ENCODE measurements around the gene VRK3. TPM values are rescaled to one million over a fixed set of nuclear protein-coding genes. Genes with fewer than 3 reads are reported as not detected.

The VRK3 gene
- polyA plus RNA-seq, 5 donors = 36.4 to 45.5 (median 42.5) TPM

DNA sequence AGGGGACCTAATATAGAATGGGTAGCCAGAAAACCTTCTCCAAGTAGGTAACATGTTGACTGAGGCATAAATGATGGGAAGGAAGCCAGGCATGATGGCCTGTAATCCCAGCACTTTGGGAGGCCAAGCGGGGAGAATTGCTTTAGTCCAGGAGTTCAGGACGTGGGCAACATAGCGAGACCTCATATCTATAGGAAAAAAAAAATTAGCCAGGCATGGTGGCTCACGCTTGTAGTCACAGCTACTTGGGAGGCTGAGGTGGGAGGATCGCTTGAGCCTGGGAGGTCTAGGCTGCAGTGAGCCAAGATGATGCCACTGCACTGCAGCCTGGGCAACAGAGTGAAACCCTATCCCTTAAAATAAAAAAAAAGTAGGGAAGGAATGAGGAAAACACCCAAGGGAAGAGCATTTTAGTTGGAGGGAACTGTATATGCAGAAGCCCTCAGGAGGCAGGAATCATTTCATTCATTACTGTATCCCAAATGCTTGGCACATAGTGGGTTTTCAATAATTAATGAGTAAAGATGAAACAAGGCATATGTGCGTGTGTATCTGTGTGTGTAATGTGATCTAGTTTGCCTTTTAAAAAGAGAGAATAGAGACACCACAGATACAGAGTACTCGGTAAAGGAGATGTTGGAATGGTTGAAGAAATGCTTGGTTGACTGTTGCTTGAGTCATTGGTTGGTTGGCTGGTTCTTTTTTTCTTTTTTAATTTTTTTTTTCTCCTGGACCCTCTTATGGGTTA, 93.7 kb downstream of the VRK3 start:
- no peak for DNase-seq

DNA sequence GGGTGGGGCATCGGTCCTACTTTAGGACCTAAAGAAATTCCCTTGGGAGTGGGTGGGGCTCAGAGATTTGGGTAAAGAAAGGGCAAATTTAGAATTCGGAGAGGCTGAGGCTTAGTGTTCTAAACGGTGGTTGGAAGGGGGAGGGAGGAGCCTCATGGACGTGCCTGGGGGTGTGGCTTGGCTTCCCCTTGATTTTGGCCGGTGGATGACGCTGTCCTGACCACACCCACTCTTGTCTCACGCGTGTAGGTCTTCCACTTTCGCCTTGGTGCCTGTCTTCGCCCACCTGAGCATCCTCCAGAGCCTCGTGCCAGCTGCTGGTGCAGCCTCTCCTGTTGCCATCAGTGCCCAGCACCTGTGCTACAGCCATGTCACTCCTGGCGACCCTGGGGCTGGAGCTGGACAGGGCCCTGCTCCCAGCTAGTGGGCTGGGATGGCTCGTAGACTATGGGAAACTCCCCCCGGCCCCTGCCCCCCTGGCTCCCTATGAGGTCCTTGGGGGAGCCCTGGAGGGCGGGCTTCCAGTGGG, 94.6 kb downstream of the VRK3 start:
- DNase-seq = no peak

DNA sequence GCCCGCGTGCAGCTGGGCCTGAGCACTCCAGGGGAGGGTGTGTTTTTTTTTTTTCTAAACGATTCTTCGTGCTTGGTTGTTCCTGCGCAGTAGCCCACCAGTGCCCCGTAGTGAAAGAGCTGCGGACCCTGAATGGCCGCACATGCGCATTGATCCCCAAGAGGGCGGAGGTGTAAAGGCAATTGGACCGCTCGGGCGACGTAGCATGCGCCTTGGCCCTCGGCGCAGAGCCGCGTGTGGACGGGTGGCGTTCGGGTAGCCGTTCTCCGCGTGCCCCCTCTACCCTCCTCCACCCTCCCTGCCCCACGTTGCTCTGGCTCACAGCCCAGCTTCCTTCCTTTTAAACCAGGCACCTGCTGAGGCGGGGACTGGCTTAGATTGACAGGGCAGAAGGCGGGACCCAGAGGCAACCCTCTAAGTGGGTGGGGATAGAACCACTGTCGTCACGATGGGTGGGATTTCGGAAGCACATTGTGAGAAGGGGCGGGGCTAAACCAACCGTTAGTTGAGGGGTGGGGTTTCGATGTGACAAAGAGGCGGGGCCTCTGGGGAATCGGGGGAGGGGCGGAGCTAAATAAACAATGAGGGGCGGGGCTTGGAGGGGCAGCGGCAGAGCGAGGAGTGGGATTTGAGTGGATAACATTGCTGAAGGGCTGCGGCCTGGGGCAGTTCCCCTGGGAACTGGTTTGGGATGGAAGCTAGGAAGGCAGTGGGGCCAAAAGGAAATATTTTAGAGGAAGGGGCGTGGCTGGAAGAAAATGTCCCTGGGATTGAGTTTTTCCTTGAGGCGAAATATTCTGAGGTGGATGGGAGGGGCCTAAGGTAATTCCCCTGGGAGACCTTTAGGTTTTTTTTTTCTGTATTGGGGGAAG, 95.3 kb downstream of the VRK3 start:
- peak; percentile 94 to 95 for DNase-seq

DNA sequence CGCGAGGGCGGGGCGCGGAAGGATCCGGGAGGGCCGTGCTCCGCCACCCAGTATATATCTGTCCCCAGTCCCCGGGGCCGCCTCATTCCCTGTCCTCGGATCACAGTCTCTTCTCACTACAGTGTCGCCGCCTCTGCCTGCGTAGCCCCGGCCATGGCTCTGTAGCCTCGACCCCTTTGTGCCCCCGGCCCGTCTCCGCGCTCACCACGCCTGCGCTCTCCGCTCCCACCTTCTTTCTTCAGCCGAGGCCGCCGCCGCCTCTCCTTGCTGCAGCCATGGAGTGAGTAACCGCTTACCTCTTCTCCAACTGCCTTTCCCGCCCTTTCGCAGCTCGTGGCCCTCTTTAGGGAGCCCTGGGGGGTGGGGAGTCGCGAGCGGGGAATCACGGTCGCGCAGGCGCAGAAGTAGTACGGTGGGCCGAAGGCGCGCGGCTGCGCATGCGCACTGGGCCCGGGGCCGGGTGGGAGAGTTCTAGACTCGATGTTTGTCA, 96.0 kb downstream of the VRK3 start, which contains the start of the genes ATF5 and NUP62:
Gene ATF5 (plus strand): TSS at position 85 of the 490 bp plus-strand sequence. CDS start 1,646 bp downstream, outside the sequence.
Gene NUP62 (minus strand): TSS at position 384 of the 490 bp plus-strand sequence. CDS start 19,697 bp downstream, outside the sequence.
- DNase-seq = no peak

DNA sequence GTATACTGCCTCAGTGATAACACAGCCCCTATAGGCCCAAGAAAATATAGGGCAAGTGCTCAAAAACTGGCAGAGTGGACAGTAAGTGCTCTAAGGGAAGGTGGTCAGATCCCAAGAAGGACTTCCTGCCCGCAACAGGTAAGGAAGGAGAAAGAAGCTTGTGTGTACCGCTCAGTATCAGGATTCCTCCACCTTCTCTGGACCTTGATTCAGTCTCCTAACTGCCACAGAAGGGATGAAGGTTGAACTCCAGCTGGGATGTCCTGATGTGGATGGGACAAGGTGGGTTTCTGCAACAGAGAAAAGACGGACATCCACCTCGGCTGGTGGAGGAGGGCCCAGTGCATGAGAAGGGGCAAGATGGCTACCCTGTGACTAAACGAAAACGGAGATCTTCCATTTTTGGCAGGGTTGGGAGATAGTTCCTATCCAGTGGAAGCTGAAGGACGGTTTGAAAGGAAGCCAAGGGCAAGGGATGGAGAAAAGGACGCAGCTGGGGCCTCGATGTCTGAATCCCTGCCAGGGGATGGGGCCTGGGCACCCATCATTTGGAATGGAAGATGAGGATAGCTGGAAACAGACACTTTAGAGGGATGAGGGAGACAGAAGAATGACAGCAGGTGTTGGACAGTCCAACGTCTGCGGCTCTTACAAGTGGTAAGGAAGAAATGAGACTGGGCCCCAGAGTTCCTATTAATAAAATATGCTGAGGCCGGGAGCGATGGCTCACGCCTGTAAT, 97.5 kb downstream of the VRK3 start:
- DNase-seq = no peak

DNA sequence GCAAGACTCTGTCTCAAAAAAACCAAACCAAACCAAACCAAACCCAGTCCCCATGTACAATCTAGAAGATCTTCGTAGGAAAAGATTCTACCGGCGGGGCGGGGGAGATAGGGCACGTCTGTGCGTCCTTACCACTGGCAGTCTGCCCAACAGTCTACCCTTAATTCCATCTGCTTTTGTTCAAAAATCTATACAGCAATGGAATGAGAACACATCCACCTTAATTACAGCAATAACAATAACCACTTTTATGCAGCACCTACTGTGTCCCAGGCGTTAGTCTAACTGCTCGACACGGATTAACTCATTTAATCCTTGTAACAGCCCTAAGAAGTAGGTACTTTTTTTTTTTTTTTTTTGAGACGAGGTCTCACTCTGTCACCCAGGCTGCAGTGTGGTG, 98.7 kb downstream of the VRK3 start:
- no peak for DNase-seq

Other genes starting within 250 kb of the VRK3 start
- gene FUZ, start 212.1 kb downstream of the VRK3 start, polyA plus RNA-seq (ENCODE audit: insufficient read depth in 1 of 5, insufficient read length in 5 of 5, low replicate concordance in 1 of 5) = 10 to 100 TPM; 21.6 to 28.9 (median 27.2) TPM
- 10 to 100 TPM; 45.4 to 63.8 (median 54.8) TPM for gene MED25, start 207.1 kb downstream of the VRK3 start, polyA plus RNA-seq (ENCODE audit: insufficient read depth in 1 of 5, insufficient read length in 5 of 5, low replicate concordance in 1 of 5)
- 100 to 1,000 TPM; 207 to 317 (median 259) TPM for gene PTOV1, start 174.2 kb downstream of the VRK3 start, polyA plus RNA-seq (ENCODE audit: insufficient read depth in 1 of 5, insufficient read length in 5 of 5, low replicate concordance in 1 of 5)
- 10 to 100 TPM; 54.1 to 76.4 (median 59.0) TPM for gene PNKP, start 157.8 kb downstream of the VRK3 start, polyA plus RNA-seq (ENCODE audit: insufficient read depth in 1 of 5, insufficient read length in 5 of 5, low replicate concordance in 1 of 5)
- 10 to 100 TPM; 26.9 to 49.1 (median 29.9) TPM for gene AKT1S1, start 148.0 kb downstream of the VRK3 start, polyA plus RNA-seq (ENCODE audit: insufficient read depth in 1 of 5, insufficient read length in 5 of 5, low replicate concordance in 1 of 5)
- 10 to 100 TPM; 32.2 to 49.5 (median 48.3) TPM for gene TBC1D17, start 147.7 kb downstream of the VRK3 start, polyA plus RNA-seq (ENCODE audit: insufficient read depth in 1 of 5, insufficient read length in 5 of 5, low replicate concordance in 1 of 5)
- 1 to 10 TPM; 1.0 to 2.1 (median 1.5) TPM for gene IL4I1, start 128.5 kb downstream of the VRK3 start, polyA plus RNA-seq (ENCODE audit: insufficient read depth in 1 of 5, insufficient read length in 5 of 5, low replicate concordance in 1 of 5)
- 10 to 100 TPM; 20.8 to 38.5 (median 22.9) TPM for gene ATF5, start 96.2 kb downstream of the VRK3 start, polyA plus RNA-seq (ENCODE audit: insufficient read depth in 1 of 5, insufficient read length in 5 of 5, low replicate concordance in 1 of 5)
- 10 to 100 TPM; 52.9 to 69.1 (median 62.4) TPM for gene NUP62, start 95.9 kb downstream of the VRK3 start, polyA plus RNA-seq (ENCODE audit: insufficient read depth in 1 of 5, insufficient read length in 5 of 5, low replicate concordance in 1 of 5)
- gene SIGLEC11, start 64.2 kb downstream of the VRK3 start, polyA plus RNA-seq (ENCODE audit: insufficient read depth in 1 of 5, insufficient read length in 5 of 5, low replicate concordance in 1 of 5) = under 1 TPM; 0.23 to 0.97 (median 0.52) TPM
- 10 to 100 TPM; 13.2 to 15.7 (median 14.3) TPM for gene ZNF473, start 633 bp upstream of the VRK3 start, polyA plus RNA-seq (ENCODE audit: insufficient read depth in 1 of 5, insufficient read length in 5 of 5, low replicate concordance in 1 of 5)
- 1 to 10 TPM in 3 of 5 donors, under 1 TPM in 2; 0.87 to 1.5 (median 1.2) TPM for gene IZUMO2, start 137.9 kb upstream of the VRK3 start, polyA plus RNA-seq (ENCODE audit: insufficient read depth in 1 of 5, insufficient read length in 5 of 5, low replicate concordance in 1 of 5)
- gene MYH14, start 178.2 kb upstream of the VRK3 start, polyA plus RNA-seq (ENCODE audit: insufficient read depth in 1 of 5, insufficient read length in 5 of 5, low replicate concordance in 1 of 5) = 10 to 100 TPM; 30.6 to 77.6 (median 45.7) TPM

All from right lung (tissue), 5 donors.